LHCN-M2 (cell line): Measurements from ENCODE around the gene LGALS16. TPM values are rescaled to one million over a fixed set of nuclear protein-coding genes. Genes with fewer than 3 reads are reported as not detected.
"Not testable (repeated sequence)": the region's sequence is repeated elsewhere in the genome, so short reads cannot be mapped to it uniquely, and the experiment has no call there.

Source experiments
- DNase-seq: peaks from one replicate; pipeline ENCODE4 v3.0.0-alpha.2; 2012; ENCODE audit warnings: low read depth
- polyA plus RNA-seq: library from polyadenylated mRNA; unstranded; fragments of >200 nt; gene quantifications from one replicate; pipeline ENCODE4 v1.2.1, GENCODE V29; 2012; ENCODE audit warnings: missing spikeins
- total RNA-seq: library from RNA; depleted of rRNA; stranded (reverse); fragments of >200 nt; gene quantifications from 2 replicates; pipeline ENCODE4 v1.2.3, GENCODE V29; 2014; rRNA removed

Gene LGALS16, protein sequence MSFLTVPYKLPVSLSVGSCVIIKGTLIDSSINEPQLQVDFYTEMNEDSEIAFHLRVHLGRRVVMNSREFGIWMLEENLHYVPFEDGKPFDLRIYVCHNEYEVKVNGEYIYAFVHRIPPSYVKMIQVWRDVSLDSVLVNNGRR
- not detected in 2 replicates for total RNA-seq
- polyA plus RNA-seq = not detected

- no peak for DNase-seq
Observed at GRCh38 chr19:39655613-39656012, at the start of gene LGALS16. LGALS16 (plus strand) TSS chr19:39655913; CDS start chr19:39655962, 49 bp downstream.

DNA sequence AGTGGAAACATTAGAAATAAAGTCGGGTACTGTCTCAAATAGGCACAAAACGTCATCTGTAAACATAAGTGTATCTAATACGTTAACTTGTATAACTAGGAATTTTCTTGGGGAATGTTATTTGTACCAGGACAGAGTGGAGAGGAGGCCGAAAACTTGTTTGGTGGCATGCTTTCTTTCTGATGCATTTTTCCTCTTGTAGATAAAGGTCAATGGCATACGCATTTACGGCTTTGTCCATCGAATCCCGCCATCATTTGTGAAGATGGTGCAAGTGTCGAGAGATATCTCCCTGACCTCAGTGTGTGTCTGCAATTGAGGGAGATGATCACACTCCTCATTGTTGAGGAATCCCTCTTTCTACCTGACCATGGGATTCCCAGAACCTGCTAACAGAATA lies 48.7 kb upstream of the LGALS16 start:
- no peak for DNase-seq

- DNase-seq = no peak
Observed at GRCh38 chr19:39607561-39607960, 48.2 kb upstream of the LGALS16 start.

DNA sequence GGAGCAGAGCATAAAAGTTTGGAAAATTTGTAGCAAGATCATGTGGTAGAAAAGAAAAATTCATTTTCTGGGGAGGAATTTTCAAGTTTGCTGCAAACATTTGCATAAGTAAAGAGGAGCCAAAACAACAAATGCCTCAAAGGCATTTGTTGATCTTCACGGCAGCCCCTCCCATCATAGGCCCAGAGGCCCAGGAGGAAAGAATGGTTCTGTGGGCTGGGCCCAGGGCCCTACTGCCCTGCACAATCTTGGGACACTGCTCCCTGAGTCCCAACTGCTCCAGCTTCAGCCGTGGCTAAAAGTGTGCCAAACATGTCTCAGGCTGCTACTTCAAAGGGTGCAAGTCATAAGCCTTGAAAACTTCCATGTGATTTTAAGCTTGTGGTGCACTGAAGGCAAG lies 42.1 kb upstream of the LGALS16 start:
- DNase-seq = no peak

DNA sequence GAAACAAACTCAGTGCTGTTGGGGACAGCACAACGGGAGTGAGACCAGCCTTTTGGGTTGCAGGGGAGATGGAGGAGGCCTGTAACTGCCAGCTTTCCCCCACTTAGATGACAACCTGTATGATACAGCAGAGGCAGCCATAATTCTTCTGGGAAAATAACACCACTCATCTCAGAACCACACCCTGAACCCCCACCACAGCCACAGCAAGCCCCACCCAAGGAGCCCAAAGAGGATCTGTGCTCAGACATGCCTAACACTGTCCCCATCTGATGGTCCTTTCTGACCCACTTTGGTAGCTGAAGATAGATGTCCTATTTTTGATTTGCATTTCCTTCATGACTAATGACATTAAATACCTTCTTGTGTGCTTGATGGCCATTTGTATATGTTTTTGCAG lies 38.0 kb upstream of the LGALS16 start:
- no peak for DNase-seq

GRCh38 chr19:39623946-39624345 lies 31.8 kb upstream of the LGALS16 start:
- DNase-seq = no peak

GRCh38 chr19:39627631-39628030 lies 28.1 kb upstream of the LGALS16 start:
- not testable (repeated sequence) for DNase-seq

DNA sequence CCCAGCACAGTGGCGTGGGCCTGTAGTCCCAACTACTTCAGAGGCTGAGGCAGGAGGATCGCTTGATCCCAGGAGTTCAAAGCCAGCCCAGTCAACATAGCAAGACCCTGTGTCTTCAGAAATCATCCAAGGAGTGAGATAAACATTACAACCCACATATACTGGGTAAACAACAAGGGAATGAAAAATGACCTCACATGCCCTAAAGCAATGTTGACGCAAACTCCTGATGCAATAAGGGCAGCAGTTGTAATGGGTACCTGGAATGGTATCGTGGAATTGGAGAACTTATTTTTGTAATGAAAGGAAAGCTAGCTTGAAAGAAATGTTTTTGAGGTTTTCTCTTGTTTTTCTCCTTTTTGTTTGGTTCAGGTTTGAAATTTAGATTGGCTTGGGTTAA lies 24.5 kb upstream of the LGALS16 start:
- no peak for DNase-seq

DNA sequence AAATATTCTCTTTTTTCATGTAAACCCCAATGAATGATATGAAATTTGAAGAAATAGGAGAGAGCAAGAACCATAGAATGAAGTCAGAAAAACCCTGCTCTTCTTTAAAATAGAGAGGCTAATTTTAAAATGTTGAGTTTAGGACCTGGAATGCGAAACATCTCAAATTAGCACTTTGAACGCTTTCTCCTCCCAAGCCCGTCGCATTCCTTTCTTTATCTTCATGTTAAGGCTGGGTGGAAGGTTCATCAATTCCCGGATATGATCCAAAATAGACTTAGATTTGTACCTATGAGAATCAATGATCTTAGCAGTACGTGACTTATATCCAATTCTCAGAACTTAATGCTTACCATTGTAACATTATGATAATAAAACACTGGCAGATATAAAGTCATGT lies 24.1 kb upstream of the LGALS16 start:
- no peak for DNase-seq

DNA sequence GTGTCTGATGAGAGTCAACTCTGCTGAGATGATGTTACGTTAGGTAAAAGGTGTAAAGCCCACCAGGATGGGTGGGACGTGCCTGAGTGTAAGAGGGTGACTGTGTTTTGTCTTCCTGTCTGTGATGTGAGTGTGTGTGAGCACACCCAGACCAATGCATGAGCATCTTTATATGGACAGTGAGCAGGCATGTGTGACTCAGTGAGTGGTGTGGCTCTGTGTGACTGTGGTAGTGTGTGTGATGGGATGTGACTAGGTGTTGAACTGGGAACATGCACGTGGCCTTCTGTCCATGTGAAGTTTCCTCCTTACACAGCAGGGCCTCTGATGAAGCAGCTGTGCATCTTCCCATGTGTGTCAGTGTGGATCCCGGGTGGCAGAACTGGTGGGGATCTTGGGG lies 17.8 kb upstream of the LGALS16 start:
- no peak for DNase-seq

- no peak for DNase-seq
Observed at GRCh38 chr19:39641773-39642172, 13.9 kb upstream of the LGALS16 start.

DNA sequence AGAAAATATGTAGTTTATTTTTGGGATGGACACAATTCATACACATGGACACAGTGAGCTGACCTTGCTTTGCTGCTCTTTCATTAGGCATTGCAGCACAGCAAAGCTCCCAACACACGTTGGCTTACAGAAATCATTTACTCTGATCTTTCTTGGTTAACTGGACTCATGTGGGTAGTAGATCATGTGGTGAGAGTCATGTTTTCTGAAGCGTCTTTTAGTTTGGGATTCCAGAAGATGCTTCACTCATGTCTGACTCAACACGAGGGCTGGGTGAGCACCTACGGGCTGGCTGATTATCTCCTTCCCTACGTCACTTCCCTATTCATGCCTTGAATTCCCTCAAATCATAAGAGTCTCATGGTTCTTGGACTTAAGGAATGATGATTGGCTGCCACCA lies 12.1 kb upstream of the LGALS16 start:
- no peak for DNase-seq

DNA sequence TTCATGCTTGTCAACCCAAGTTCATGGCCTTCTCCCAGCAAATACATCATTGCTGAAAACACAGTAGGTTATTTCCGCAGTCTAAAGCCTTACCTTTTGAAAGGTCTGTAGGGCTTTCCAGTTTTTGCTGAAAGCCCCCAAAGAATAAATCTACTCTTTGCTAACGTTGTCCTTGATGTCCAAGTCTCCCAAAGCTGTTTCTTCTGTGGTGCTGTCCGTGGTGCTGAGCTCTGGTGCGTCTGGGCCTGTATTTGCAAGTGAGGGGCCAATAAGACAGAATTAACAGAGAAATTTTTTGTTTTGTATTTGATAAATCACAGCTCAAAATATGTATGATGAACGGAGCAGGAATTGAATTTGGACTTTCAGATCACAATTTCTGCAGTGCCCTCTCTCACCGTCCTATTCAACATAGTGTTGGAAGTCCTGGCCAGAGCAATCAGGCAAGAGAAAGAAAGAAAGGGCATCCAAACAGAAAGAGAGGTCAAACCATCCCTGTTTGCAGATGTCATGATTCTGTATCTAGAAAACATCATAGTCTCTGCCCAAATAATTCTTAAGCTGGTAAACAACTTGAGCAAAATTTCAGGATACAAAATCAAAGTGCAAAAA lies 9.8 kb upstream of the LGALS16 start:
- peak; percentile 18 for DNase-seq

DNA sequence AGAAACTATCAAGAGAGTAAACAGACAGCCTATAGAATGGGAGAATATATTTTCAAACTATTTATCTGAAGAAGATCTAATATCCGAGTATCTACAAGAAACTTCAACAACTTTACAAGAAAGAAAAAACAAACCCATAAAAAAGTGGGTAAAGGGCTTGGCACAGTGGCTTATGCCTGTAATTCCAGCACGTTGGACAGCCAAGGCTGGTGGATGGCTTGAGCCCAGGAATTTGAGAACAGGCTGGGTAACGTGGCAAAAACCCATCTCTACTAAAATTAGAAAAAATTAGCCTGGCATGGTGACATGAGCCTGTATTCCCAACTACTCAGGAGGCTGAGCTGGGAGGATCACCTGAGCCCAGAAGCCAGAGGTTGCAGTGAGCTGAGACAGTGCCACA lies 7.8 kb upstream of the LGALS16 start:
- DNase-seq = no peak

GRCh38 chr19:39659791-39660190 lies 4.1 kb downstream of the LGALS16 start:
- DNase-seq = no peak

DNA sequence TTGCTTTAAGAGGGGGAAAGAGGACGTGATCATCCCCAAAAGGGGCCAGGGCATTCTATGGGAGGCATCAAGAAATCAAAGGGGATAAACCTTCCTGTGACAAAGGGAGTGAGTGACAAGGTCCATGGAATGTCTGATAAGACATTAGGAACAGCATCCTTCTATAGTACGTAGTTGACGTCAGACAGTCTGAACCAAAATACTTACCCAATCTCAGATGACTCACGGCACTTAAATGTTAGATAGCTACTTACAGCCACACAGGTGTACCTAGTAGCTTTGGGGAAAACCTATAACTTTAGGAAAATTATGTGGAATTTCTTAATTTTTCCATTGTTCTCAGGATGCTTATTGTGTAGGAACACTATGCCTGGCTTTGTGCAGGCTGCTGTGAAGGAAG lies 4.9 kb downstream of the LGALS16 start:
- no peak for DNase-seq

DNA sequence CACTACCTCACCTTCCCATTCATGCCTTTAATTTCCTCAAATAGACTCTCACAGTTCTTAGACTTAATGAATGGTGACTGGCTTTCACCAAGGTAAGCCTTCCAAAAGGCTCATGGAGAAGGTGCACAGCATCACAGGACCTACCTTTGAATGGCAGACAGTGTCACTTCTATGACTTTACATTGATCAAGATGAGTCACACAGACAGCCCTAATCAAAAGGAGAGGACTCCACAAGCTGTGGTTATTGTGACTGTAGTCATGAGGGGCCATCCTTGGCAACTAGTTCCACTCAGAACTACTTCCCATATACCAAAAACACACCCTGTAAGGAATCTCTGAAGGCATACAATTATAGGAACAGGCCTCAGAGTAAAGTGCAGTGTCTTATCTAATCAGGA lies 5.9 kb downstream of the LGALS16 start:
- DNase-seq = no peak

GRCh38 chr19:39669860-39670259 lies 14.1 kb downstream of the LGALS16 start:
- not testable (repeated sequence) for DNase-seq

- no peak for DNase-seq
Observed at GRCh38 chr19:39670998-39671397, 15.3 kb downstream of the LGALS16 start.

DNA sequence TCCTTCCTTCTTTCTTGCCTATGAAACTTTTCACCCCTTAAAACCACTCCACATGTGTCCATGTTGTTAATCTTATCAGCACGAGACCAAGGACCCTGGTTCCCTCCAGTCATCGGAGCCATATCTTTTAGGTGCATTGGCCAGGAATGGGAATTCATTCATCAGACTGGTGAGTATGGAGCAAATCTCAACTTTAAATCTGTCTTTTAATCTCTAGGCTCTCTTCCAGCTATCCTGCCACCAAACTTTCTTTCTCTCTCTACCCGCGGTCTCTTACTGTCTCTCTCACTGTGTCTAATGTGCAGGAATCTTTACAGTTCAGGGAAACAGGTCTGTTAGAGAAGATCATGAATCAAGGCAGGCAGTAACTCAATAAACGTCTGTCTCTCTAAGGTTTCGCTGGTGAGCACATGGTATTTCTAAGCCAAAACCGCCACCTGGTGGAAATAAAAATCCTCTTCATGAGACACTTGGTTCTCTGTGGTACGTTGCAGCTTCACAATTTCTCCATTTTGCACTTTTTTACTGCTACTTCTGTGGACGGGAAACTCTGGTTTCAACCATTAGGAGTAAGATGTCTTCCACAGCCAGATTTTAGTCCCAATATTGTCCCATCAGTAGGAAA lies 16.1 kb downstream of the LGALS16 start:
- DNase-seq = peak; percentile 36

GRCh38 chr19:39672473-39672872 lies 16.8 kb downstream of the LGALS16 start:
- DNase-seq = no peak

DNA sequence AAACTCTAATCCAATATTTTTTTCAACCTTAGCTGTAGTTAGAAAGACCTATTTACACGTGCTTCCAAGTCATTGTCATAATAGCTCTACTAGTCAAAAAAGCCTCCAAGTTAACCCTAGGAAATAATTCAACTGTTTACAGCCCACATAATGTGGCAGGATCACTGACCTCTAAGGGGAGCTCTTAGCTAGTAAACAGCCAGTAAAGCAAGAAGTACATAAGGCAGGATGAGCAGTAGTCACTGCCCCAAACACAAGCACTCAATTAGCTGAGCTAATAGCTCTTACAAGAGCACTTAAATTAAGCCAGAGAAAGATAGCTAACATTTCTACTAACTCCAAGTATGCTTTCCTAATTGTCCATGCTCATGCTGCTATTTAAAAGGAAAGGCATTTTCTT lies 18.1 kb downstream of the LGALS16 start:
- not testable (repeated sequence) for DNase-seq

GRCh38 chr19:39676004-39676403 lies 20.3 kb downstream of the LGALS16 start:
- DNase-seq = no peak
